HepG2 (cell line): ENCODE data around the gene MIOS. TPM values are rescaled to one million over a fixed set of nuclear protein-coding genes. Genes with fewer than 3 reads are reported as not detected.

Experiments
- ARID5B ChIP-seq: IDR thresholded peaks from 2 replicates; pipeline ENCODE4 v1.4.0; 2020; ENCODE audit warnings: mild to moderate bottlenecking, missing genetic modification reagents
- CEBPG ChIP-seq: IDR thresholded peaks from 2 replicates; pipeline ENCODE4 v1.6.1; 2016
- HNF4A ChIP-seq: sonication (generic); formaldehyde crosslinking; IDR thresholded peaks from 2 replicates; pipeline ENCODE4 v1.4.0; 2020; ENCODE audit warnings: missing genetic modification reagents
- KDM5B ChIP-seq: sonication (generic); formaldehyde crosslinking; IDR thresholded peaks from 2 replicates; pipeline ENCODE4 v1.4.0; 2020; ENCODE audit warnings: missing genetic modification reagents, mild to moderate bottlenecking, borderline replicate concordance
- NFIB ChIP-seq: sonication (generic); formaldehyde crosslinking; IDR thresholded peaks from 2 replicates; pipeline ENCODE4 v1.9.0; 2021; ENCODE audit warnings: missing genetic modification reagents, mild to moderate bottlenecking, borderline replicate concordance
- PATZ1 ChIP-seq: sonication (generic); formaldehyde crosslinking; IDR thresholded peaks from 2 replicates; pipeline ENCODE4 v1.4.0; 2020; ENCODE audit warnings: missing genetic modification reagents
- PHF8 ChIP-seq: sonication (generic); formaldehyde crosslinking; IDR thresholded peaks from 2 replicates; pipeline ENCODE4 v1.5.0; 2020; ENCODE audit warnings: missing genetic modification reagents
- SALL1 ChIP-seq: sonication (generic); formaldehyde crosslinking; IDR thresholded peaks from 2 replicates; pipeline ENCODE4 v1.8.0; 2022; ENCODE audit warnings: mild to moderate bottlenecking, missing genetic modification reagents
- SMC3 ChIP-seq: IDR thresholded peaks from 2 replicates; pipeline ENCODE4 v1.6.1; 2011; ENCODE audit warnings: low read length, improper control_type of control experiment
- SOX13 ChIP-seq, 3 experiments: fragments of 450-650 bp in 1 of 3; sonication (generic) in 1 of 3; formaldehyde crosslinking in 1 of 3; IDR thresholded peaks in 2 of 3; conservative IDR thresholded peaks in 1 of 3; 2 replicates each; pipeline versions ENCODE4 v1.5.0 to v1.6.1; 2016 to 2020; ENCODE audit warnings: antibody characterized with exemption in 1 of 3, mild to moderate bottlenecking in 1 of 3, missing compliant biosample characterization in 1 of 3, missing genetic modification reagents in 1 of 3, moderate library complexity in 1 of 3
- SOX6 ChIP-seq, 2 experiments: fragments of 450-650 bp in 1 of 2; sonication (generic) in 1 of 2; formaldehyde crosslinking in 1 of 2; IDR thresholded peaks; 2 replicates each; pipeline versions ENCODE4 v1.4.0 to v1.6.1; 2017 to 2020; ENCODE audit warnings: antibody characterized with exemption in 1 of 2, mild to moderate bottlenecking in 1 of 2, missing genetic modification reagents in 1 of 2
- TBX3 ChIP-seq: fragments of 450-650 bp; IDR thresholded peaks from 2 replicates; pipeline ENCODE4 v1.6.1; 2017; ENCODE audit warnings: antibody characterized with exemption, mild to moderate bottlenecking, inconsistent platforms, borderline replicate concordance
- TEAD2 ChIP-seq: sonication (generic); formaldehyde crosslinking; IDR thresholded peaks from 2 replicates; pipeline ENCODE4 v1.9.0; 2021; ENCODE audit warnings: missing genetic modification reagents
- ZBTB46 ChIP-seq: sonication (generic); formaldehyde crosslinking; IDR thresholded peaks from 2 replicates; pipeline ENCODE4 v1.4.0; 2020; ENCODE audit warnings: mild to moderate bottlenecking, missing genetic modification reagents, borderline replicate concordance
- ZMYM2 ChIP-seq: sonication (generic); formaldehyde crosslinking; IDR thresholded peaks from 2 replicates; pipeline ENCODE4 v1.8.0; 2022; ENCODE audit warnings: mild to moderate bottlenecking, missing genetic modification reagents
- ZNF629 ChIP-seq: sonication (generic); formaldehyde crosslinking; conservative IDR thresholded peaks from 2 replicates; pipeline ENCODE4 v1.5.0; 2020; ENCODE audit warnings: missing genetic modification reagents
- ZNF710 ChIP-seq: sonication (generic); formaldehyde crosslinking; IDR thresholded peaks from 2 replicates; pipeline ENCODE4 v1.5.0; 2020; ENCODE audit warnings: mild to moderate bottlenecking, missing genetic modification reagents, borderline replicate concordance
- polyA plus RNA-seq, 8 experiments: library from polyadenylated mRNA; depleted of rRNA in 3 of 8; stranded (reverse) in 7 of 8; unstranded in 1 of 8; fragments of >200 nt; fragmentation: Illumina TruSeq in 4 of 8; extraction: Trizol in 4 of 8; gene quantifications; 2 replicates each; pipeline versions ENCODE4 v1.2.1 to v1.2.3, GENCODE V29; 2011 to 2016; ENCODE audit warnings: low read depth in 4 of 8, missing spikeins in 1 of 8, mixed read lengths in 1 of 8; ENCODE audit not compliant: insufficient read depth in 1 of 8
- total RNA-seq, 5 experiments: library from RNA; depleted of rRNA; stranded (reverse); fragments of >200 nt; fragmentation: Illumina TruSeq; extraction: Trizol; gene quantifications; 2 replicates each; pipeline ENCODE4 v1.2.3, GENCODE V29; 2016; ENCODE audit warnings: low read depth in 1 of 5

Gene MIOS
- total and polyA plus RNA-seq, 2 of the 13 experiments (the other 11 are each of a cell fraction or from before 2014, with no cell fraction given), result 15.2 to 33.5 TPM

GRCh38 chr7:7542251-7542835 lies 24.3 kb upstream of the MIOS start (continued):
- TF ChIP-seq ARID5B (CRISPR knock-in tag) (0 out of 2 replicates have a peak, but pooled peaks have one; percentile 26), SOX6 (IDR thresholded peaks at IDR 0.05) (no peak), SOX6 (CRISPR knock-in tag; IDR thresholded peaks at IDR 0.05) (peak; percentile 46; the same call in 1 of the 2 replicates), ZMYM2 (0 out of 2 replicates have a peak, but pooled peaks have one; percentile 43), NFIB (no peak), PATZ1 (no peak), HNF4A (CRISPR knock-in tag) (0 out of 2 replicates have a peak, but pooled peaks have one; percentile 5), CEBPG (peak; percentile 64), ZBTB46 (CRISPR knock-in tag) (no peak), SMC3 (no peak), PHF8 (CRISPR knock-in tag) (no peak), TEAD2 (CRISPR knock-in tag) (no peak), TBX3 (no peak), KDM5B (CRISPR knock-in tag) (no peak), SALL1 (CRISPR knock-in tag) (peak; percentile 34; the same call in 1 of the 2 replicates), SOX13 (IDR thresholded peaks at IDR 0.05) (no peak), SOX13 (CRISPR knock-in tag; conservative IDR thresholded peaks at IDR 0.05 in 1 of 2, IDR thresholded peaks at IDR 0.05 in 1 of 2) (peak in 1 of 2 experiments; percentile 50; a peak in 1 of 4 replicates), ZNF710 (CRISPR knock-in tag) (peak; percentile 77; the same call in 1 of the 2 replicates), ZNF629 (peak; percentile 65)
